ENCODE results near the gene LRRC8D.

Gene LRRC8D

DNA sequence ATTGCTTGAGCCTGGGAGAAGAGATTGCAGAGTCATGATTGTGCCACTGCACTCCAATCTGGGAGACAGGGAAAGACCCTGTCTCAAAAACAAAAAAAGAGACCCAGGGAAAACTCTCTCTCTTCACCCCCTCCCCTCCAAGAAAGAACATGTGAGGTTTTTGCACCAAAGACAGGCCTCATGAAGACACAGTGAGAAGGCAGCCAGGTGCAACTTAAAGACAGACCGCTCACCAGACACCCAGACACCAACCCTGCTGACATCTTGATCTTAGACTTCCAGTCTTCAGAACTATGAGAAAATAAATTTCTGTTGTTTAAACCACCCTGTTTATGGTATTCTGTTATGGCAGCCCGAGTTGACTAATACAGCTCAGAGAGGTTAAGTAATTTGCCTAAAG is 13.3 kb upstream of the LRRC8D start:
- no peak for DNase-seq (ENCODE audit: low read depth in 3 of 3)

DNA sequence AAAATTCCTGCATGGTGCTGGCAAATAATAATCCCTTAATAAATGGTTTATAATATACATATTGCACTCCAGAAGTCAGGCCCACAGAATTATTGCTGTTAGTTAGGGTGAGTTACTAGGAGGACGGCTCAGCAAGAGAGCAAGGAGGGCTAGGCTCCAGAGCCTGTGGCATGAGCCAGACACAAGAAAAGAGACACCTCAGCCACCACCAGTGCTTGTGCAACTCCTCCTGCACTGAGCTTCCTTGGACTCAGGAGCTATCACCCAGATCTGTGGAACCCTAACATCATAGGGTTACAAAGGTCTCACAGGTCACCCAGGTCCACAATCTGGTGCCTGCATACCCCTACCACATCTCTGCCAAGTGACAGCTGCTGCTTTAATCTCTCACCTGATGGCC is 12.8 kb upstream of the LRRC8D start:
- DNase-seq (ENCODE audit: low read depth in 3 of 3) = no peak

GRCh38 chr1:89808441-89809117 is 12.3 kb upstream of the LRRC8D start:
- DNase-seq (ENCODE audit: low read depth in 3 of 3) = no peak

DNA sequence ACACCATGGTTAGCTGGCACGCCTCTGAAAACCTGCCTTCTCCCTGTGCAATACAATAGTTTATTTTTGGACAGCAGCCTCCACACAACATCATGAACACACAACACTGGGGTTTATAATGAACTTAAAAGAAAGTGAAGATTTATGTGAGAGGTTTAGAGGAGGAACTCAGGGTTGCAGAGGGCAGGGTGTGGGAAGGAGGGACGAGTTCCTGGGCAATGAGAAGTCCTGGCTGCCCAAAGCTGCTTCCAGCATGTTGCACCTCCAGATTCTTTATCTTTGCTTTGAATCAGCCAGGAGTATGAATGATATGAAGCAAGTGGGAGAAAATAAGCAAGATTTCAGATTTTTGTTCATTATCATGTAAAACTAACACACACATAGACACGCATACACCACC is 11.3 kb upstream of the LRRC8D start:
- DNase-seq (ENCODE audit: low read depth in 3 of 3) = no peak

DNA sequence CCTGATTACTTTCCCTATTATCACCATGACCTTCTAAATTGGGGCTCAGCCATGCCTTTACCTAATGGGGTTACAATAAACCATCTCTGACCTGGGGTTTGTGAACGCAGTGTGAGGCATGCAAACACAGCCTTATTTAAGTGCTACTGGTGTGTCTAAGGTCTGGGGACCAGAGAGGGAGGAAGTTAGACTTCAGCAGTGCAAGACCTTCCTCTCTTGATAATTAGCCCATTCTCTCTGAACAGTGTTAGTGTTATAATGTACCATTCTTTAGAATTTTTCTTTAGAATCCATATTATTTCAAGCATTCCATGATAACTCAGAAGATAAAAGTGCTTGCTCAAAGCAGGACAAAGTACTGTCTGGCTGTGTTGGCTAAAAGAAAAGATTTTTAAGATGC is 10.5 kb upstream of the LRRC8D start:
- DNase-seq (ENCODE audit: low read depth in 3 of 3) = no peak

GRCh38 chr1:89810880-89811279 is 10.0 kb upstream of the LRRC8D start:
- no peak for DNase-seq (ENCODE audit: low read depth in 3 of 3)

DNA sequence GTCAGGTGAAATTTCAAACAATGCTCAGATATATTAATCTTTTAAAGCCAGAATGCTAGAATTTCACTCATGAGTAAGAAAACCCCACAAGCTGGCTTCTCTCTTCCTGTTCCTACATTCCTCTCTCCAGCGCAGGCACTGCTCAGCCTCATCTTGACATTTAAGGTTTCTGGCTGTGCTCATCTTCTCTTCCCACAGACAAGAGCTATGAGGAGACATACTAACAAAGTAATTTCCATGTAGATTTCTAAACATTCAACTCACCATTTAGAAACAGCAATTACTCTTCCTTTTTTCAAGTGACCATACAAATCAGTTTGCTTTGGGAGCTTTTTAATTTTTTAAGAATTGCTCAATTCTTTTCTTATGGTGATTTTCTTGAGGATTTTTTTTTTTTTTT is 7.8 kb upstream of the LRRC8D start:
- no peak for DNase-seq (ENCODE audit: low read depth in 3 of 3)

- DNase-seq (ENCODE audit: low read depth in 3 of 3) = no peak
Measured at GRCh38 chr1:89815040-89815439, 5.8 kb upstream of the LRRC8D start.

DNA sequence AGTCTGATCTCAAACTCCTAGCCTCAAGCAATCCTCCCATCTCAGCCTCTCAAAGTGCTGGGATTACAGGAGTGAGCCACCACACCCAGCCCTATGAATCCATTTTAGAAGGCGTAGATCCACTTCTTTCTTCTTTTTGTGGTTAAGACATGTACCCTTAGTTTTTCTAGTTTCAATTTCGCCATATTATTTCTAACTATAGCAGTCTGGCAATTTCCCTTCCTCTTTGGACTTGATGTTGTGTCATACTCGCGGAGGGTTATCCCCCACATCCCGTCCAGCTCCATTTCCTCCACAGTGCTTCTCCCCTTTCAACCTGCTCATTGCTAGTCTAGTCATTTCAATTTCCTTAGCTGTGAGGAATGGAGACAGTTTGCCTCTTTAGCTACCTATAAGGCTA is 5.2 kb upstream of the LRRC8D start:
- DNase-seq (ENCODE audit: low read depth in 3 of 3) = no peak

GRCh38 chr1:89816366-89816765 is 4.5 kb upstream of the LRRC8D start:
- no peak for DNase-seq (ENCODE audit: low read depth in 3 of 3)

- peak; percentile 15 to 54 (median 26) for DNase-seq (ENCODE audit: low read depth in 3 of 3)
Measured at GRCh38 chr1:89821322-89822108, 683 bp downstream of the LRRC8D start.

DNA sequence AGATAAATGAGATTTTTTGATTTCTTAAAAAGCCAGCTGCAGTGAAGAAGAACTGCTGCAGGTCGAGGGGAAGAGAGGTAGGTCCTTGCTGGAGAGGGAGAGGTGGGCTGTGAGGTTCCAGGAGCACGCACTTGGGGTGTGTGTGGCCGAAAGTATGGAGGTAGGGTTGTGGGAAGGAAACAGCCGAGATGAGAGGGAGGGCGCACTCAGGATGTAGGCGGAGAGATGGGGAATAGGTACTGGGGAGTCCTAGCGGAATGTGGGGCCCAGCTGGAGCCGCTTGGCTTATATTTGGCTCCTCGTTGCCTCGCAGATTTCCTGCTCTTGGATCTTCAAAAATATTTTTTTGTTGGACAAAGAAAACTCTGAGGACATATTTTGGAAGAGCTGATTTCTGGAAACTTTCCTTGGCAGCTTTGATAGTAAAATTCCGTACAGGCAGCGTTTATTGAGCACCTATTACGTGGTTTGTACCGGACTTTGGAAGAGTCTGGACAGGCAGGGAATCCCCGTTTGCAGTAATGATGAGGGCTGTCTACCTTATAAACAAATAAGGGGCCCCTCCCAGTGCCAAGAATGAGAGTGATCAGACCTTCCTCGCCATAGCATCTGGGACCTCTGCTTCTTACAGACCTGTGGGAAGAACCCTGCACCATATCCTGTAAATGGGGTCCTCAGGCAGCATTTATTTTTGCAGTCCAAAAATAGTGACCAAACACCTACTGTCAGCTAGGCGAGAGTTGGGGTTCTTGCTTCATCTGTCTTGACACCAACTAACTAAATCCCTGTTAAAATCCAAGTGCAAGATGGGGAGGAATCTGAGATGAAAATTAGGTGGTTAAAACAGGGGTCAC is 1.5 kb downstream of the LRRC8D start:
- no peak for DNase-seq (ENCODE audit: low read depth in 3 of 3)

- no peak for DNase-seq (ENCODE audit: low read depth in 3 of 3)
Measured at GRCh38 chr1:89822999-89823628, 2.3 kb downstream of the LRRC8D start.

GRCh38 chr1:89823679-89824292 is 3.0 kb downstream of the LRRC8D start:
- no peak for DNase-seq (ENCODE audit: low read depth in 3 of 3)

DNA sequence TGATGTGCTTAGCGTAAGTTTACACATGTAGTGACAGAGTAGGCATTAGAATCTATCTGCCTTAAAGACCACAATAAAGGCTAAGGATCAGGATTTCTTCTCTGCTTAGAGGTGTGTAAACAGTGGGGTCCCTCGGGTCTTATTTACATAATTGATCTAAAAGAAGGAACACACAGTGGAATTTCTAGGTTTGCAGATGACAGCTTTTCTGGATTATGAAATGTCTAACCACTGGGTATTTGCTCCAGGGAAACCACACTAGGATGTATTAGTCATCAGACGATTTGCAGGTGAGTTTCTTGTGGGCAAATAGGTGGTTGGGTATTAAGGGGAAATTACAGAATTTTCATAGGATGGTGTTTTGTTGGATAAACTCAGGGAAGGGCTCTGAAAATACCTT is 5.8 kb downstream of the LRRC8D start:
- DNase-seq (ENCODE audit: low read depth in 3 of 3) = no peak

GRCh38 chr1:89827330-89827729 is 6.5 kb downstream of the LRRC8D start:
- DNase-seq (ENCODE audit: low read depth in 3 of 3) = no peak

- no peak for DNase-seq (ENCODE audit: low read depth in 3 of 3)
Measured at GRCh38 chr1:89827902-89828301, 7.1 kb downstream of the LRRC8D start.

- DNase-seq (ENCODE audit: low read depth in 3 of 3) = no peak
Measured at GRCh38 chr1:89829186-89829585, 8.4 kb downstream of the LRRC8D start.

GRCh38 chr1:89831462-89832120 is 10.8 kb downstream of the LRRC8D start:
- no peak for DNase-seq (ENCODE audit: low read depth in 3 of 3)

DNA sequence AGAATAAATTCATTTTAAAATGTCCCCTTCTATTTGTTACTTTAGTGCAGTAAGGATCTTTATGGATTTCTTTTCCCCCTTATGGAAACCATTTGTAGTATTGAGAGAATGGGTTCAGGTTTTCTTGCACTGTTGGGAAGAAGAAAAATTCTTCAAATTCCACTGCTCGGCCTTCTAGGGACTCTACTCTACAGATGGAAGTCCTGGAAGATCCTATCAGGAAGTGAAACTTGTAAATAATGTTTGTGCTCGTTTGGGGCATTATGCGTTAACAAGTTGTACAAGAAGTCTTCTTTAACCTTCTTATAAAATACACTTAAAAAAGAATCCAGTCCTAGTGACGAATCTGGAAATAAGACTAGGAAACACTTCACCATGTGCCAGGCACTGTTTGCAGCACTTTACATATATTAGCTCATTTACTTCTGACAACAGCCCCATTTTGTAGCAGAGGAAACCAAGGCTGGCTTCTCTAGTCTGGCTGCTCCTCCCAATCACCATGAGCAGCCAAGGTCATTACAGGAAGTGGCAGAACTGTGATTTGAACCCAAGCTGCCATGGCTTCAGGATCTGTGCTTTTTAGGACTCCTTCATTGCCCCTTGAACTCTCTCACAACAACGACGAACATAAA is 11.8 kb downstream of the LRRC8D start:
- no peak for DNase-seq (ENCODE audit: low read depth in 3 of 3)

Measured in stimulated activated CD4-positive, alpha-beta T cell treated with anti-CD3 and anti-CD28 coated beads, TNF-alpha, amount 100 ng/mL, for 48 hours (primary cell).